GM12874 (cell line): Measurements from ENCODE around the gene C1orf35.

Experiments used
- TF ChIP-seq, protein P1 (sequence below): IDR thresholded peaks from 2 replicates; pipeline ENCODE4 v1.5.1; 2011; ENCODE audit warnings: low read depth, mild to moderate bottlenecking, control low read depth, low read length, moderate library complexity; ENCODE audit not compliant: insufficient read depth

Gene C1orf35

DNA sequence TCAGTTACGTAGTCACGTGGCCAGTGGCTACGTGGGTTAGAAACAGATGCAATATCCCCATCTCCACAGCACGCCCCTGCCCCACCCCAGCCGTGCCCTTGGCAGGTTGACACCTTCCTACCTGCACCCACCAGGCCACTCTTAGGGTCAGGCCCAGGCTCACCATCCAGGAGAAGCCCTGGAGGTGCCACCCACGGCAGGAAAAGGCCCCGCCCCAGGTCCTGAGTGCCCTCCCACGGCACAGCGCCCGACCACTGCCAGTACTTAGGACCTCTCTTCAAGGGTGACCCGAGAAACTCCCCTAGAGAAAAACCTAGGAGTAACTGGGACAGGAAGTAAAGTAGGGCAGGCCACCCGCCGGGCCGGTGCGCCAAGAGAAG, 1.5 kb downstream of the C1orf35 start:
- TF ChIP-seq, protein P1, sequence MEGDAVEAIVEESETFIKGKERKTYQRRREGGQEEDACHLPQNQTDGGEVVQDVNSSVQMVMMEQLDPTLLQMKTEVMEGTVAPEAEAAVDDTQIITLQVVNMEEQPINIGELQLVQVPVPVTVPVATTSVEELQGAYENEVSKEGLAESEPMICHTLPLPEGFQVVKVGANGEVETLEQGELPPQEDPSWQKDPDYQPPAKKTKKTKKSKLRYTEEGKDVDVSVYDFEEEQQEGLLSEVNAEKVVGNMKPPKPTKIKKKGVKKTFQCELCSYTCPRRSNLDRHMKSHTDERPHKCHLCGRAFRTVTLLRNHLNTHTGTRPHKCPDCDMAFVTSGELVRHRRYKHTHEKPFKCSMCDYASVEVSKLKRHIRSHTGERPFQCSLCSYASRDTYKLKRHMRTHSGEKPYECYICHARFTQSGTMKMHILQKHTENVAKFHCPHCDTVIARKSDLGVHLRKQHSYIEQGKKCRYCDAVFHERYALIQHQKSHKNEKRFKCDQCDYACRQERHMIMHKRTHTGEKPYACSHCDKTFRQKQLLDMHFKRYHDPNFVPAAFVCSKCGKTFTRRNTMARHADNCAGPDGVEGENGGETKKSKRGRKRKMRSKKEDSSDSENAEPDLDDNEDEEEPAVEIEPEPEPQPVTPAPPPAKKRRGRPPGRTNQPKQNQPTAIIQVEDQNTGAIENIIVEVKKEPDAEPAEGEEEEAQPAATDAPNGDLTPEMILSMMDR = no peak

GRCh38 chr1:228100822-228101613, 2.1 kb downstream of the C1orf35 start:
- TF ChIP-seq, protein P1 = no peak

GRCh38 chr1:228099331-228099732, 3.8 kb downstream of the C1orf35 start:
- TF ChIP-seq, protein P1 = no peak

- TF ChIP-seq, protein P1 = no peak
These were observed 4.7 kb downstream of the C1orf35 start for GRCh38 chr1:228098323-228098931.

DNA sequence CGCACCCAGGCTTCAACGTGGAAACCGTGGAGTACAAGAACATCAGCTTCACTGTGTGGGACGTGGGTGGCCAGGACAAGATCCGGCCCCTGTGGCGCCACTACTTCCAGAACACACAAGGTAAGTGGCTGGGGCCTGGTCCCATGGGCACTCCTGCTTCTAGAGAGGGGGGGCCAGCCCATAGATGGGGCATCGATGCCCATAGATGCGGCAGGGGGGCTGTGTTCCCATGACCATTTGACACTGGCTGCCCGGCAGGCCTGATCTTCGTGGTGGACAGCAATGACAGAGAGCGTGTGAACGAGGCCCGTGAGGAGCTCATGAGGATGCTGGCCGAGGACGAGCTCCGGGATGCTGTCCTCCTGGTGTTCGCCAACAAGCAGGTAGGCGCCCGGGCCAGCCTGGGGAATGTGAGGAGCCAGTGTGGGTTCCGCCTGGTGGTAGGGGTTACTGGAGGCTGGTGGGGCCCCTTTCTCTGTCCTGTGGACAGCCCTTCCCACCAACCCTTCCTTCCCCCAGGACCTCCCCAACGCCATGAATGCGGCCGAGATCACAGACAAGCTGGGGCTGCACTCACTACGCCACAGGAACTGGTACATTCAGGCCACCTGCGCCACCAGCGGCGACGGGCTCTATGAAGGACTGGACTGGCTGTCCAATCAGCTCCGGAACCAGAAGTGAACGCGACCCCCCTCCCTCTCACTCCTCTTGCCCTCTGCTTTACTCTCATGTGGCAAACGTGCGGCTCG, 5.6 kb downstream of the C1orf35 start:
- TF ChIP-seq, protein P1 = no peak

GRCh38 chr1:228096416-228097332, 6.5 kb downstream of the C1orf35 start:
- TF ChIP-seq, protein P1 = no peak

DNA sequence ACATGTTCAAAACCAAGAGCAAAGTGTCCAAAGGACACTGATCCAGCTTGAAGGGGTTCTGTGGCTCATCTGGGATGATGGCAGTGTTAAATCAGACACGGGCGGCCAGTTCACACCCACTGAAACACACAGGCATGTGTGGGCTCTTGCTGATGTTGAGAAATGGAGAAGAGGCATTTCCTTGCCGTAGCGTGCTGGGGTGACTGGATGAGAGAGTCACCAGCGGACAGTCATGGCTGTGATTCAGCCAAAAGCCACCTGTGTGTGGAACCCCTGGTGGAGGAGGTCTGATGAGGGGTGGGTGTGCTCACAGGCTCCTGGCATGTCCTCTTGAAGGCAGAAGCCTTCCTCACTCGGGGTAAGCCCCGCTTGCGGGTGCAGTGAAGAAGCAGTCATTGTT, 7.2 kb downstream of the C1orf35 start:
- TF ChIP-seq, protein P1 = no peak
